ENCODE data around the gene DHRS3. TPM values are rescaled to one million over a fixed set of nuclear protein-coding genes. Genes with fewer than 3 reads are reported as not detected.

DHRS3 gene
- total and polyA plus RNA-seq, 2 of the 13 experiments (the other 11 are each of a cell fraction or from before 2014, with no cell fraction given) = 48.5 to 90.5 TPM

GRCh38 chr1:12604114-12604874, 13.7 kb downstream of the DHRS3 start (continued):
- TF ChIP-seq KIAA2018 (CRISPR knock-in tag; IDR thresholded peaks at IDR 0.05; ENCODE audit: borderline replicate concordance) = no peak
- peak; percentile 56; the same call in 1 of the 2 replicates for TF ChIP-seq ZC3H13 (CRISPR knock-in tag; IDR thresholded peaks at IDR 0.05)
- no peak for TF ChIP-seq PLRG1 (conservative IDR thresholded peaks at IDR 0.05)
- TF ChIP-seq TBL1XR1 (IDR thresholded peaks at IDR 0.05; ENCODE audit: borderline replicate concordance, low read length, partially characterized antibody) = peak; percentile 97
- no peak for TF ChIP-seq PRDM10 (CRISPR knock-in tag; IDR thresholded peaks at IDR 0.05; ENCODE audit: low read depth)
- TF ChIP-seq GATA4 (IDR thresholded peaks at IDR 0.05; ENCODE audit: borderline replicate concordance, low read depth) = peak; percentile 90
- TF ChIP-seq MLLT10 (CRISPR knock-in tag; IDR thresholded peaks at IDR 0.05) = no peak
- TF ChIP-seq ZNF414 (CRISPR knock-in tag; IDR thresholded peaks at IDR 0.05) = peak; percentile 65; the same call in 1 of the 2 replicates
- 0 out of 2 replicates have a peak, but pooled peaks have one; percentile 13 for TF ChIP-seq ZBTB1 (CRISPR knock-in tag; IDR thresholded peaks at IDR 0.05; ENCODE audit: borderline replicate concordance)
- peak; percentile 84; the same call in 1 of the 2 replicates for TF ChIP-seq ZNF710 (CRISPR knock-in tag; IDR thresholded peaks at IDR 0.05; ENCODE audit: borderline replicate concordance)
- TF ChIP-seq IKZF1 (IDR thresholded peaks at IDR 0.05) = no peak
